Gastroesophageal sphincter (tissue), 4 donors: Measurements from ENCODE around the gene PPP1R13B. TPM values are rescaled to one million over a fixed set of nuclear protein-coding genes. Genes with fewer than 3 reads are reported as not detected.
A peak's percentile ranks its signal among the peaks of the same experiment; 100 is the strongest.

Experiments used
- ATAC-seq: fragments of 150-250 bp; one replicate; pipeline ENCODE4 v1.9.1; 2016; ENCODE audit warnings: mild to moderate bottlenecking, moderate library complexity
- H3K27ac ChIP-seq, 4 donors: fragments of 200-600 bp; sonication (generic) in 3 of 4; 1 replicate in 3 of 4; 2 replicates in 1 of 4; pipeline ENCODE4 v1.5.1; 2016 to 2019
- H3K27me3 ChIP-seq: fragments of 200-600 bp; sonication (generic); one replicate; pipeline ENCODE4 v1.5.1; 2019
- H3K36me3 ChIP-seq, 2 donors: fragments of 200-600 bp; sonication (generic); one replicate each; pipeline ENCODE4 v1.5.1; 2019; ENCODE audit warnings: control low read depth in 1 of 2
- H3K4me1 ChIP-seq, 3 donors: fragments of 200-600 bp; sonication (generic); 1 replicate in 2 of 3; 2 replicates in 1 of 3; pipeline ENCODE4 v1.5.1; 2016 to 2019; ENCODE audit warnings: control low read depth in 2 of 3
- H3K4me3 ChIP-seq, 2 donors: fragments of 200-600 bp; sonication (generic); one replicate each; pipeline ENCODE4 v1.5.1; 2019; ENCODE audit warnings: mild to moderate bottlenecking in 1 of 2, moderate library complexity in 1 of 2
- H3K9me3 ChIP-seq, 3 donors: fragments of 200-600 bp; sonication (generic); one replicate each; pipeline ENCODE4 v1.5.1; 2017 to 2019; ENCODE audit warnings: control low read depth in 2 of 3
- EP300 ChIP-seq: sonication (generic); formaldehyde crosslinking; IDR thresholded peaks from one replicate; pipeline ENCODE4 v1.6.1; 2017; ENCODE audit warnings: antibody characterized with exemption, mild to moderate bottlenecking
- POLR2A ChIP-seq, 2 donors: fragments of 450-650 bp; IDR thresholded peaks; one replicate each; pipeline ENCODE4 v1.6.1; 2017; ENCODE audit warnings: antibody characterized with exemption in 2 of 2, mild to moderate bottlenecking in 2 of 2, moderate library complexity in 1 of 2
- POLR2AphosphoS5 ChIP-seq: sonication (generic); formaldehyde crosslinking; IDR thresholded peaks from one replicate; pipeline ENCODE4 v1.6.1; 2017; ENCODE audit warnings: antibody characterized with exemption
- whole genome bisulfite sequencing, 2 donors: methylation state at CpG; one replicate each; pipeline ENCODE4 v1.1.5; 2018; ENCODE audit warnings: low coverage in 1 of 2; 5-methylcytosine and 5-hydroxymethylcytosine counted together
- small RNA-seq, 4 donors: library from RNA; depleted of rRNA; stranded (forward); fragments of <200 nt; gene quantifications; one replicate each; pipeline ENCODE3, GENCODE V24; 2016
- total RNA-seq, 4 donors: library from RNA; depleted of rRNA; stranded (reverse); fragments of >200 nt; gene quantifications; one replicate each; pipeline ENCODE4 v1.1.0, GENCODE V29; 2016
- TF ChIP-seq, protein P1 (sequence below), 4 experiments: fragments of 200-600 bp in 2 of 4; fragments of 450-650 bp in 2 of 4; sonication (generic) in 1 of 4; IDR thresholded peaks; one replicate each; pipeline ENCODE4 v1.5.1; 2017 to 2019; ENCODE audit warnings: antibody characterized with exemption in 4 of 4, mild to moderate bottlenecking in 2 of 4, moderate library complexity in 2 of 4

PPP1R13B gene
- total RNA-seq, 4 donors from 2014 or later = 13.9 to 24.8 (median 17.5) TPM

GRCh38 chr14:103685276-103686211 is 161.8 kb downstream of the PPP1R13B start:
- no peaks in the 10 kb centered on the region for H3K27me3 ChIP-seq
- ATAC-seq = no peak
- H3K4me1 ChIP-seq = peaks cover 0 to 66% (median 3%) of the 10 kb centered on the region in 3 donors
- WGBS, 2 donors = 76 to 77% methylated on average over 8 to 23 of the region's 23 CpGs
- H3K9me3 ChIP-seq = no peaks in the 10 kb centered on the region
- TF ChIP-seq, protein P1, sequence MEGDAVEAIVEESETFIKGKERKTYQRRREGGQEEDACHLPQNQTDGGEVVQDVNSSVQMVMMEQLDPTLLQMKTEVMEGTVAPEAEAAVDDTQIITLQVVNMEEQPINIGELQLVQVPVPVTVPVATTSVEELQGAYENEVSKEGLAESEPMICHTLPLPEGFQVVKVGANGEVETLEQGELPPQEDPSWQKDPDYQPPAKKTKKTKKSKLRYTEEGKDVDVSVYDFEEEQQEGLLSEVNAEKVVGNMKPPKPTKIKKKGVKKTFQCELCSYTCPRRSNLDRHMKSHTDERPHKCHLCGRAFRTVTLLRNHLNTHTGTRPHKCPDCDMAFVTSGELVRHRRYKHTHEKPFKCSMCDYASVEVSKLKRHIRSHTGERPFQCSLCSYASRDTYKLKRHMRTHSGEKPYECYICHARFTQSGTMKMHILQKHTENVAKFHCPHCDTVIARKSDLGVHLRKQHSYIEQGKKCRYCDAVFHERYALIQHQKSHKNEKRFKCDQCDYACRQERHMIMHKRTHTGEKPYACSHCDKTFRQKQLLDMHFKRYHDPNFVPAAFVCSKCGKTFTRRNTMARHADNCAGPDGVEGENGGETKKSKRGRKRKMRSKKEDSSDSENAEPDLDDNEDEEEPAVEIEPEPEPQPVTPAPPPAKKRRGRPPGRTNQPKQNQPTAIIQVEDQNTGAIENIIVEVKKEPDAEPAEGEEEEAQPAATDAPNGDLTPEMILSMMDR (IDR thresholded peaks at IDR 0.05) = no peak
- TF ChIP-seq EP300 (no peak), POLR2AphosphoS5 (no peak), POLR2A (IDR thresholded peaks at IDR 0.05) (no peak)
- peak overlapping the region in 2 of 4 donors; percentile 5 to 54 for H3K27ac ChIP-seq
- no peak overlapping the region for H3K4me3 ChIP-seq
- peaks cover 0 to 87% of the 10 kb centered on the region in 2 donors for H3K36me3 ChIP-seq

DNA sequence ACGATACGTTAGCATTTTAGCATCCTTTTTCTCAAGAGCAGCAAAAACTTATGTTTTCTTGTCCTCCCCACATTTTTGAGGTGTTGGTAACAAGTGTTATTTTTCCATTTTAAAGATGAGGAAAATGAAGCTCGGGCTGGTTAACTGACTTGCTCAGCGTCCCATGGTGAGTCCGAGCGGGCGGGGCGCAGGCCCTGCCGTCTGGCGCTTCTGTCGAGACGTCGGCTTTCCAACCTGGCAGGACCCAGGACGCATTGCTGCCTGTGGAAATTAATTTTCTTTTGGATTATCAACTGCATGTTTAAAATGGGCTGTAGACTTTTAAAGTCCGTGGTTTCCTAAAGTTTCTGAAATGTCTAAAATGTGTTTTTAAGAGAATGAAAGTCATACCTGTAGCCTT is 162.5 kb downstream of the PPP1R13B start:
- peaks cover 0 to 64% (median 0%) of the 10 kb centered on the region in 3 donors for H3K4me1 ChIP-seq
- no peak overlapping the region for H3K4me3 ChIP-seq
- H3K9me3 ChIP-seq = no peaks in the 10 kb centered on the region
- no peak for TF ChIP-seq POLR2AphosphoS5
- TF ChIP-seq EP300 = no peak
- no peak for TF ChIP-seq POLR2A (IDR thresholded peaks at IDR 0.05)
- TF ChIP-seq, protein P1 (IDR thresholded peaks at IDR 0.05) = no peak
- H3K27ac ChIP-seq = peak overlapping the region in 3 of 4 donors; percentile 11 to 54 (median 32)
- WGBS, 2 donors = 62 to 90% methylated on average over 15 of the region's 15 CpGs
- H3K27me3 ChIP-seq = no peaks in the 10 kb centered on the region
- H3K36me3 ChIP-seq = peaks cover 0 to 93% of the 10 kb centered on the region in 2 donors
- no peak for ATAC-seq

DNA sequence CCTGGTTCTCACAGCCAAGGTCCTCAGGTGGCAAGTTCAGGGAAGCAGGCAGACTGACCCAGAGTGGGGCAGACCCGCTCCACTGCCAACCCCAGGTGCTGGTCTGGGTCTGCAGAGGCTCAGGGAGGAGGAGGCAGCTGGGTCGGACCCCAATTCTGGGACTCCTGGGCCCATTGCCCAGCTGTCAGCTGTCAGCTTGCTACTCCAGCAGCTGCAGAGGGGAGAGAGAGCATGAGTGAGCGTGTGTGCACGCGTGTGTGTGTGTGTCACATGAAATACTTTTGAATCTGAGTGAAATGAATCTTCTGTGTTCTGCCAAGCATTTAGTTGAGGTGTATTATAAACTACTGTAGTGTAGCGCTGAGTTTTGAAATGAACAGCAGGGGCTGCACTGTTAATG is 162.9 kb downstream of the PPP1R13B start:
- peaks cover 0 to 97% of the 10 kb centered on the region in 2 donors for H3K36me3 ChIP-seq
- no peak for TF ChIP-seq EP300
- no peak for TF ChIP-seq POLR2A (IDR thresholded peaks at IDR 0.05)
- TF ChIP-seq, protein P1 (IDR thresholded peaks at IDR 0.05) = no peak
- no peak for TF ChIP-seq POLR2AphosphoS5
- H3K4me3 ChIP-seq = no peak overlapping the region
- WGBS, 2 donors = 44 to 68% methylated on average over 4 to 5 of the region's 6 CpGs
- peak overlapping the region in 3 of 4 donors; percentile 11 to 50 (median 32) for H3K27ac ChIP-seq
- H3K27me3 ChIP-seq = no peaks in the 10 kb centered on the region
- no peak for ATAC-seq
- H3K9me3 ChIP-seq = no peaks in the 10 kb centered on the region
- peaks cover 0 to 64% (median 0%) of the 10 kb centered on the region in 3 donors for H3K4me1 ChIP-seq

Small RNA genes lying within 50 kb of the gene (small RNA-seq; reads per million reads assigned to genes)
- gene RF00019 (0 reads per million in 4 donors), gene RF00280 (0 reads per million in 4 donors)

Other genes with a start within 250 kb of the PPP1R13B start
- 100 to 1,000 TPM; 275 to 390 (median 339) TPM for gene KLC1, start 218.4 kb downstream of the PPP1R13B start, total RNA-seq
- 1 to 10 TPM; 1.2 to 7.8 (median 3.6) TPM for gene XRCC3, start 132.1 kb downstream of the PPP1R13B start, total RNA-seq
- gene ZFYVE21, start 131.8 kb downstream of the PPP1R13B start, total RNA-seq = 100 to 1,000 TPM; 128 to 268 (median 205) TPM
- gene TDRD9, start 80.9 kb upstream of the PPP1R13B start, total RNA-seq = 1 to 10 TPM; 1.6 to 5.4 (median 2.3) TPM
- gene RD3L, start 95.0 kb upstream of the PPP1R13B start, total RNA-seq = not detected
- 1 to 10 TPM in 1 of 4 donors, under 1 TPM in 1, not detected in 2; 0.13 to 1.1 TPM for gene ASPG, start 238.1 kb upstream of the PPP1R13B start, total RNA-seq